K562 (cell line): ENCODE data around the gene TM4SF18. TPM values are rescaled to one million over a fixed set of nuclear protein-coding genes. Genes with fewer than 3 reads are reported as not detected.

ENCODE experiments used
- ATAC-seq: fragments of 200-7000 bp; cut with Tn5 transposase; 3 replicates; pipeline ENCODE4 v1.9.1; 2020; ENCODE audit warnings: moderate library complexity
- BruUV-seq: library from RNA; stranded (reverse); fragments of 400-500 nt; replicated peaks from 2 replicates; lab custom pipeline; 2021; lab: Mats Ljungman, UMichigan
- CTCF ChIA-PET: fragments of 300-600 bp; formaldehyde crosslinking; extraction: SDS; loops from one replicate; lab custom pipeline; 2021; ENCODE audit warnings: low intra/inter-chr PET ratio; lab: Yijun Ruan, JAX
- POLR2A ChIA-PET: fragments of 300-600, 350-650 bp; sonication (Branson Sonifier 250); formaldehyde crosslinking; extraction: SDS; loops from one replicate; lab custom pipeline; 2021; ENCODE audit warnings: antibody characterized with exemption, inconsistent platforms; lab: Yijun Ruan, JAX
- DNase-seq, 4 experiments: peaks; one replicate each; pipeline versions ENCODE4 v3.0.0 to v3.0.0-alpha.2; 2011 to 2018; ENCODE audit warnings: low spot score in 3 of 4, mixed read lengths in 3 of 4; ENCODE audit errors: extremely low read depth in 1 of 4
- FAIRE-seq: peaks from 2 replicates; lab custom pipeline; 2011; peaks lifted over from hg19 to GRCh38; lab: Jason Lieb, UNC
- H2AFZ ChIP-seq: 2 replicates; pipeline ENCODE4 v1.6.0; 2011; ENCODE audit warnings: low read depth, low read length, control low read depth, inconsistent platforms
- H3K27ac ChIP-seq: fragments of 200-600 bp; 3 replicates; pipeline ENCODE4 v1.8.0; 2011; ENCODE audit warnings: low read depth, mild to moderate bottlenecking, control low read depth, inconsistent platforms, low read length, moderate library complexity, mixed read lengths; ENCODE audit errors: extremely low read depth
- H3K27me3 ChIP-seq, 2 experiments: fragments of 300-600 bp in 1 of 2; 2 replicates in 1 of 2; 3 replicates in 1 of 2; pipeline versions ENCODE4 v1.6.0 to v1.8.0; 2011; ENCODE audit warnings: inconsistent platforms in 2 of 2, low read length in 2 of 2, mild to moderate bottlenecking in 1 of 2, mixed read lengths in 1 of 2, moderate library complexity in 1 of 2; ENCODE audit not compliant: control insufficient read depth in 2 of 2, insufficient read depth in 2 of 2
- H3K36me3 ChIP-seq: fragments of 300-600 bp; 3 replicates; pipeline ENCODE4 v1.8.0; 2011; ENCODE audit warnings: mild to moderate bottlenecking, low read length, inconsistent platforms; ENCODE audit not compliant: control insufficient read depth, insufficient read depth
- H3K4me1 ChIP-seq, 2 experiments: fragments of 200-600 bp in 1 of 2; replicated peaks in 1 of 2; 2 replicates in 1 of 2; 3 replicates in 1 of 2; pipeline versions ENCODE4 v1.5.1 to v1.8.0; 2011; ENCODE audit warnings: inconsistent platforms in 2 of 2, low read length in 2 of 2, mild to moderate bottlenecking in 1 of 2, mixed read lengths in 1 of 2, moderate library complexity in 1 of 2; ENCODE audit not compliant: control insufficient read depth in 2 of 2, insufficient read depth in 2 of 2
- H3K4me2 ChIP-seq: 2 replicates; pipeline ENCODE4 v1.6.1; 2011; ENCODE audit warnings: low read length, control low read depth, inconsistent platforms, mixed read lengths; ENCODE audit not compliant: insufficient read depth
- H3K4me3 ChIP-seq: fragments of 200-600 bp; sonication (generic), shearing (Covaris generic); 2 replicates; pipeline ENCODE4 v1.5.1; 2016; ENCODE audit warnings: control low read depth, inconsistent platforms
- H3K79me2 ChIP-seq: fragments of 200-600 bp; 3 replicates; pipeline ENCODE4 v1.8.0; 2011; ENCODE audit warnings: low read length, inconsistent platforms; ENCODE audit not compliant: control insufficient read depth, insufficient read depth
- H3K9ac ChIP-seq, 2 experiments: 2 replicates each; pipeline versions ENCODE4 v1.6.0 to v1.6.1; 2011; ENCODE audit warnings: low read depth in 2 of 2, low read length in 2 of 2, control low read depth in 1 of 2, inconsistent platforms in 1 of 2, mild to moderate bottlenecking in 1 of 2, mixed read lengths in 1 of 2; ENCODE audit not compliant: insufficient read depth in 1 of 2
- H3K9me1 ChIP-seq: one replicate; pipeline ENCODE4 v1.6.0; 2011; ENCODE audit warnings: inconsistent platforms, mild to moderate bottlenecking, low read length, moderate library complexity; ENCODE audit not compliant: control insufficient read depth, insufficient read depth
- H3K9me3 ChIP-seq: replicated peaks from 2 replicates; pipeline ENCODE4 v1.5.1; 2011; ENCODE audit warnings: low read depth, low read length, inconsistent platforms; ENCODE audit not compliant: control insufficient read depth, insufficient read depth
- H4K20me1 ChIP-seq: replicated peaks from 2 replicates; pipeline ENCODE4 v1.6.1; 2011; ENCODE audit warnings: low read length, inconsistent platforms, mixed read lengths; ENCODE audit not compliant: control insufficient read depth, insufficient read depth
- CUX1 ChIP-seq: fragments of 200-800 bp; sonication (Bioruptor generic); IDR thresholded peaks from 2 replicates; pipeline ENCODE4 v1.6.1; 2016; ENCODE audit warnings: missing genetic modification characterization, missing compliant biosample characterization
- DDX20 ChIP-seq: fragments of 450-650 bp; IDR thresholded peaks from 2 replicates; pipeline ENCODE4 v1.6.1; 2016; ENCODE audit warnings: missing genetic modification characterization, low read depth, mild to moderate bottlenecking, missing compliant biosample characterization, moderate library complexity
- EZH2 ChIP-seq: IDR thresholded peaks from 2 replicates; pipeline ENCODE4 v1.6.1; 2012; ENCODE audit warnings: low read depth, mild to moderate bottlenecking, inconsistent platforms, low read length, borderline replicate concordance
- ILK ChIP-seq: fragments of 450-650 bp; IDR thresholded peaks from 2 replicates; pipeline ENCODE4 v1.6.1; 2016; ENCODE audit warnings: missing genetic modification characterization, low read depth, mild to moderate bottlenecking, missing compliant biosample characterization, moderate library complexity, borderline replicate concordance
- PHTF2 ChIP-seq: fragments of 250-450 bp; sonication (Bioruptor Pico); IDR thresholded peaks from 2 replicates; pipeline ENCODE4 v1.5.0; 2021; ENCODE audit warnings: mild to moderate bottlenecking
- PKNOX1 ChIP-seq: fragments of 450-650 bp; IDR thresholded peaks from 2 replicates; pipeline ENCODE4 v1.6.1; 2016
- POLR2G ChIP-seq: fragments of 200-400 bp; formaldehyde crosslinking; IDR thresholded peaks from 2 replicates; pipeline ENCODE4 v1.6.1; 2017; ENCODE audit warnings: low read depth, mild to moderate bottlenecking, antibody characterized with exemption, low read length, moderate library complexity
- TARDBP ChIP-seq: fragments of 450-650 bp; IDR thresholded peaks from 2 replicates; pipeline ENCODE4 v1.6.1; 2016
- ZNF24 ChIP-seq: fragments of 450-650 bp; IDR thresholded peaks from 2 replicates; pipeline ENCODE4 v1.6.1; 2016
- ZNF444 ChIP-seq: fragments of 250-450 bp; sonication (Bioruptor Pico); IDR thresholded peaks from 2 replicates; pipeline ENCODE4 v1.4.0; 2020; ENCODE audit warnings: mild to moderate bottlenecking, moderate library complexity
- ZNF609 ChIP-seq: sonication (generic); formaldehyde crosslinking; IDR thresholded peaks from 2 replicates; pipeline ENCODE4 v1.8.1; 2023; ENCODE audit warnings: missing genetic modification reagents, mild to moderate bottlenecking, borderline replicate concordance
- WGBS: fragments of 100-300 bp; shearing (Covaris generic); methylation state at CpG from one replicate; pipeline ENCODE4 v1.1.6; 2016; ENCODE audit warnings: low coverage, mixed read lengths; ENCODE audit not compliant: insufficient coverage; ENCODE audit errors: missing lambda C conversion rate; 5-methylcytosine and 5-hydroxymethylcytosine counted together
- in situ Hi-C: fragments of 300-500 bp; cut with MboI; formaldehyde crosslinking; loops from 4 replicates; pipeline ENCODE4 v1.15.0; 2018; ENCODE audit warnings: inconsistent platforms, mixed read lengths
- intact Hi-C: fragments of 100-400 bp; cut with micrococcal nuclease; formaldehyde crosslinking; loops from 2 replicates; pipeline ENCODE4 v1.14.2; 2022
- polyA plus RNA-seq, 8 experiments: library from polyadenylated mRNA; depleted of rRNA in 4 of 8; stranded (reverse) in 5 of 8; unstranded in 3 of 8; fragments of >200 nt; fragmentation: Nextera tagmentation in 2 of 8; fragmentation: Illumina TruSeq in 1 of 8; extraction: Ambion mirVana in 2 of 8; extraction: Trizol in 1 of 8; gene quantifications; 2 replicates each; pipeline versions ENCODE4 v1.2.1 to v1.2.3, GENCODE V29; 2011 to 2014; ENCODE audit warnings: inconsistent platforms in 1 of 8, missing spikeins in 1 of 8
- total RNA-seq, 7 experiments: library from RNA; depleted of rRNA in 6 of 7; stranded (reverse); fragments of >200 nt in 6 of 7; fragmentation: Illumina TruSeq in 2 of 7; extraction: Trizol in 2 of 7; gene quantifications; 2 replicates each; pipeline versions ENCODE4 v1.2.1 to v1.2.3, GENCODE V29; 2011 to 2021; ENCODE audit warnings: low replicate concordance in 1 of 7

TM4SF18 gene
- total and polyA plus RNA-seq, 9 of the 15 experiments (the other 6 are each of a cell fraction or from before 2014, with no cell fraction given) = not detected

- no peak for TF ChIP-seq ZNF24
- no peak for TF ChIP-seq DDX20
Observed at GRCh38 chr3:149366031-149366430, 32.6 kb upstream of the TM4SF18 start (continued).

GRCh38 chr3:149364624-149365023 is 31.2 kb upstream of the TM4SF18 start:
- no peak overlapping the region for H3K4me2 ChIP-seq
- no peaks in the 10 kb centered on the region for H3K27me3 ChIP-seq
- intact Hi-C loops = no loop called here
- ATAC-seq (no peak), DNase-seq (no peak), FAIRE-seq (no peak)
- H3K4me3 ChIP-seq = no peak overlapping the region
- H2AFZ ChIP-seq = no peak overlapping the region
- no TSS peak for BruUV-seq
- H3K4me1 ChIP-seq = no peaks in the 10 kb centered on the region
- WGBS = 0% methylated on average over 2 of the region's 2 CpGs
- no peaks in the 10 kb centered on the region for H3K9me3 ChIP-seq
- H3K9me1 ChIP-seq = no peaks in the 10 kb centered on the region
- POLR2A ChIA-PET = interaction anchor here (0.9 kb wide), 1 partner anchor 21 kb away, joined by 3 read pairs; no protein-coding TSS in a partner anchor
- CTCF ChIA-PET = no interaction called here
- H3K79me2 ChIP-seq = no peaks in the 10 kb centered on the region
- no peaks in the 10 kb centered on the region; the same call in 1 of the 2 replicates for H4K20me1 ChIP-seq
- in situ Hi-C loops = no loop called here
- no peak overlapping the region for H3K27ac ChIP-seq
- H3K36me3 ChIP-seq = no peaks in the 10 kb centered on the region
- no peak overlapping the region for H3K9ac ChIP-seq
- no peak for TF ChIP-seq POLR2G
- no peak for TF ChIP-seq PHTF2 (CRISPR knock-in tag)
- no peak for TF ChIP-seq ZNF444
- no peak for TF ChIP-seq PKNOX1
- TF ChIP-seq ILK = no peak
- no peak for TF ChIP-seq EZH2
- no peak for TF ChIP-seq CUX1 (CRISPR knock-in tag)
- TF ChIP-seq ZNF609 (CRISPR knock-in tag) = no peak
- TF ChIP-seq TARDBP = no peak
